Stimulated activated CD8-positive, alpha-beta memory T cell treated with anti-CD3 and anti-CD28 coated beads, Interleukin-15, amount 100 ng/mL, for 24 hours (primary cell): ENCODE results near the gene CDK5RAP2.
"Not testable (repeated sequence)": the region's sequence is repeated elsewhere in the genome, so short reads cannot be mapped to it uniquely, and the experiment has no call there.

Experiments used
- DNase-seq: peaks from one replicate; pipeline ENCODE4 v3.0.0-alpha.2; 2020; ENCODE audit warnings: low read depth

Gene CDK5RAP2

GRCh38 chr9:120464176-120464886 is 115.6 kb downstream of the CDK5RAP2 start:
- DNase-seq, result no peak

GRCh38 chr9:120463765-120464164 is 116.2 kb downstream of the CDK5RAP2 start:
- DNase-seq, result no peak

GRCh38 chr9:120461677-120462076 is 118.3 kb downstream of the CDK5RAP2 start:
- DNase-seq, result not testable (repeated sequence)

GRCh38 chr9:120456218-120456617 is 123.7 kb downstream of the CDK5RAP2 start:
- DNase-seq, result no peak

GRCh38 chr9:120454467-120454866 is 125.5 kb downstream of the CDK5RAP2 start:
- DNase-seq, result no peak

GRCh38 chr9:120453792-120454191 is 126.2 kb downstream of the CDK5RAP2 start:
- no peak for DNase-seq

- DNase-seq, result no peak
Observed at GRCh38 chr9:120452631-120453030, 127.3 kb downstream of the CDK5RAP2 start.

GRCh38 chr9:120450916-120451315 is 129.1 kb downstream of the CDK5RAP2 start:
- DNase-seq, result no peak

- DNase-seq, result no peak
Observed at GRCh38 chr9:120449566-120449965, 130.4 kb downstream of the CDK5RAP2 start.

GRCh38 chr9:120447959-120448500 is 131.9 kb downstream of the CDK5RAP2 start:
- no peak for DNase-seq

GRCh38 chr9:120446671-120447070 is 133.3 kb downstream of the CDK5RAP2 start:
- no peak for DNase-seq

GRCh38 chr9:120443976-120444375 is 136.0 kb downstream of the CDK5RAP2 start:
- DNase-seq, result no peak

GRCh38 chr9:120443489-120443888 is 136.5 kb downstream of the CDK5RAP2 start:
- no peak for DNase-seq

- no peak for DNase-seq
Observed at GRCh38 chr9:120442308-120442995, 137.5 kb downstream of the CDK5RAP2 start.

- no peak for DNase-seq
Observed at GRCh38 chr9:120441426-120442307, 138.3 kb downstream of the CDK5RAP2 start.

- no peak for DNase-seq
Observed at GRCh38 chr9:120440791-120441190, 139.2 kb downstream of the CDK5RAP2 start.

GRCh38 chr9:120439926-120440325 is 140.0 kb downstream of the CDK5RAP2 start:
- DNase-seq, result no peak

GRCh38 chr9:120438836-120439546 is 141.0 kb downstream of the CDK5RAP2 start:
- DNase-seq, result no peak

- DNase-seq, result no peak
Observed at GRCh38 chr9:120438111-120438510, 141.9 kb downstream of the CDK5RAP2 start.

GRCh38 chr9:120436983-120437475 is 142.9 kb downstream of the CDK5RAP2 start:
- no peak for DNase-seq

GRCh38 chr9:120436446-120436845 is 143.5 kb downstream of the CDK5RAP2 start:
- no peak for DNase-seq
